Osteocyte (in vitro differentiated cells): ENCODE results near the gene BABAM2. TPM values are rescaled to one million over a fixed set of nuclear protein-coding genes. Genes with fewer than 3 reads are reported as not detected.
"Not testable (repeated sequence)": the region's sequence is repeated elsewhere in the genome, so short reads cannot be mapped to it uniquely, and the experiment has no call there.

Experiments
- DNase-seq: peaks from one replicate; pipeline ENCODE4 v3.0.0; 2021; ENCODE audit warnings: mixed read lengths; ENCODE audit not compliant: unreplicated experiment; ENCODE audit errors: extremely low spot score
- H3K27ac Mint-ChIP-seq: one replicate; pipeline ENCODE4 v1.8.0; 2021; ENCODE audit warnings: mild to moderate bottlenecking, mixed read lengths; ENCODE audit not compliant: unreplicated experiment
- H3K27me3 Mint-ChIP-seq: one replicate; pipeline ENCODE4 v1.8.0; 2021; ENCODE audit warnings: mixed read lengths; ENCODE audit not compliant: unreplicated experiment
- H3K36me3 Mint-ChIP-seq: one replicate; pipeline ENCODE4 v1.8.0; 2021; ENCODE audit warnings: mixed read lengths; ENCODE audit not compliant: unreplicated experiment
- H3K4me1 Mint-ChIP-seq: one replicate; pipeline ENCODE4 v1.8.0; 2021; ENCODE audit warnings: mixed read lengths; ENCODE audit not compliant: unreplicated experiment
- H3K4me3 Mint-ChIP-seq: one replicate; pipeline ENCODE4 v1.8.0; 2021; ENCODE audit warnings: mild to moderate bottlenecking, moderate library complexity, mixed read lengths; ENCODE audit not compliant: unreplicated experiment
- H3K9me3 Mint-ChIP-seq: one replicate; pipeline ENCODE4 v1.8.0; 2021; ENCODE audit warnings: mixed read lengths; ENCODE audit not compliant: unreplicated experiment
- CTCF ChIP-seq: fragments of 200-600 bp; sonication (generic); IDR thresholded peaks from 2 replicates; pipeline ENCODE4 v1.5.0; 2021; ENCODE audit warnings: antibody characterized with exemption, mild to moderate bottlenecking, moderate library complexity
- total RNA-seq: library from RNA; stranded (reverse); gene quantifications from 2 replicates; pipeline ENCODE4 v1.2.1, GENCODE V29; 2021

BABAM2 gene
- total RNA-seq, 1 donor from 2014 or later, result 43.6 TPM

GRCh38 chr2:28366496-28367282 is 476.2 kb downstream of the BABAM2 start:
- no peak for TF ChIP-seq CTCF
- H3K9me3 Mint-ChIP-seq, result no peaks in the 10 kb centered on the region
- H3K4me1 Mint-ChIP-seq, result peaks cover 26% of the 10 kb centered on the region
- no peaks in the 10 kb centered on the region for H3K36me3 Mint-ChIP-seq
- no peak for DNase-seq
- no peak overlapping the region for H3K4me3 Mint-ChIP-seq
- H3K27me3 Mint-ChIP-seq, result no peaks in the 10 kb centered on the region
- no peak overlapping the region for H3K27ac Mint-ChIP-seq

GRCh38 chr2:28367667-28368356 is 477.3 kb downstream of the BABAM2 start:
- Mint-ChIP-seq H3K4me3 (no peak overlapping the region), H3K36me3 (no peaks in the 10 kb centered on the region), H3K27me3 (peaks cover 3% of the 10 kb centered on the region), H3K4me1 (peaks cover 16% of the 10 kb centered on the region), H3K9me3 (no peaks in the 10 kb centered on the region), H3K27ac (no peak overlapping the region)
- no peak for DNase-seq
- TF ChIP-seq CTCF, result no peak

GRCh38 chr2:28368357-28368798 is 477.8 kb downstream of the BABAM2 start:
- Mint-ChIP-seq H3K36me3 (no peaks in the 10 kb centered on the region), H3K27me3 (peaks cover 3% of the 10 kb centered on the region), H3K4me3 (no peak overlapping the region), H3K4me1 (peaks cover 11% of the 10 kb centered on the region), H3K27ac (no peak overlapping the region), H3K9me3 (no peaks in the 10 kb centered on the region)
- no peak for TF ChIP-seq CTCF
- DNase-seq, result no peak

DNA sequence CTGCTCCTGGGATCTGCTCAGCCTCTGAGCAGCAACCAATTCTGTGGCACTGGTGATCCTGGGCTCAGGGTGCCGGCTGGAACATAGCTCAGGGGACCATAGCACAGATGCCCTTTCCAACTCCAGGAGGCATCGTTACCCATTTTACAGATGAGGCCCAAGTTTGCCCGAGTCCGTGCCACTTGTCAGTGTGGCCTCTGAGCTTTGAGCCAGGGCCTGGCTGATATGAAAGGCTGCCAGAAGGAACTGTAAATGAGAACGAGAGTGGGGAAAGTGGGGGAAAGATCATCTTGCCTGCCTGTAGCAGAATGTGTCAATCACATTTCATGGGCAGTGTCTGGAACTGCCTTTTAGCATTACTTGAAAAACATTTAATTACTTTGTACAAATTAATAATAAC is 478.8 kb downstream of the BABAM2 start:
- Mint-ChIP-seq H3K27ac (no peak overlapping the region), H3K4me3 (no peak overlapping the region), H3K4me1 (peaks cover 11% of the 10 kb centered on the region), H3K36me3 (no peaks in the 10 kb centered on the region), H3K9me3 (no peaks in the 10 kb centered on the region), H3K27me3 (peaks cover 3% of the 10 kb centered on the region)
- TF ChIP-seq CTCF, result no peak
- no peak for DNase-seq

GRCh38 chr2:28370354-28370753 is 479.8 kb downstream of the BABAM2 start:
- no peak for TF ChIP-seq CTCF
- Mint-ChIP-seq H3K27me3 (peaks cover 3% of the 10 kb centered on the region), H3K27ac (no peak overlapping the region), H3K9me3 (no peaks in the 10 kb centered on the region), H3K4me1 (peaks cover 5% of the 10 kb centered on the region), H3K36me3 (no peaks in the 10 kb centered on the region), H3K4me3 (no peak overlapping the region)
- DNase-seq, result no peak

GRCh38 chr2:28371728-28372127 is 481.2 kb downstream of the BABAM2 start:
- not testable (repeated sequence) for H3K9me3 Mint-ChIP-seq, DNase-seq, H3K4me1 Mint-ChIP-seq, H3K4me3 Mint-ChIP-seq, H3K27me3 Mint-ChIP-seq, H3K27ac Mint-ChIP-seq, H3K36me3 Mint-ChIP-seq
